Measurements from ENCODE around the gene STRIP1. TPM values are rescaled to one million over a fixed set of nuclear protein-coding genes. Genes with fewer than 3 reads are reported as not detected.
"Not testable (repeated sequence)": the region's sequence is repeated elsewhere in the genome, so short reads cannot be mapped to it uniquely, and the experiment has no call there.

Gene STRIP1
- total RNA-seq, 1 experiment from 2014 or later = 40.6 TPM

GRCh38 chr1:110076789-110077500 is 42.5 kb downstream of the STRIP1 start:
- ChIA-PET POLR2A (interaction anchor here (0.6 to 1.5 kb wide), 2 partner anchors 11 to 41 kb away, joined by 3 to 6 read pairs; no protein-coding TSS in a partner anchor), CTCF (interaction anchor here (0.7 to 3.6 kb wide), 10 partner anchors 11 to 1594 kb away, joined by 3 to 15 read pairs (median 4); partner anchors contain the start of gene AHCYL1)
- BruUV-seq (replicated peaks) = no TSS peak
- TF ChIP-seq, protein P1, sequence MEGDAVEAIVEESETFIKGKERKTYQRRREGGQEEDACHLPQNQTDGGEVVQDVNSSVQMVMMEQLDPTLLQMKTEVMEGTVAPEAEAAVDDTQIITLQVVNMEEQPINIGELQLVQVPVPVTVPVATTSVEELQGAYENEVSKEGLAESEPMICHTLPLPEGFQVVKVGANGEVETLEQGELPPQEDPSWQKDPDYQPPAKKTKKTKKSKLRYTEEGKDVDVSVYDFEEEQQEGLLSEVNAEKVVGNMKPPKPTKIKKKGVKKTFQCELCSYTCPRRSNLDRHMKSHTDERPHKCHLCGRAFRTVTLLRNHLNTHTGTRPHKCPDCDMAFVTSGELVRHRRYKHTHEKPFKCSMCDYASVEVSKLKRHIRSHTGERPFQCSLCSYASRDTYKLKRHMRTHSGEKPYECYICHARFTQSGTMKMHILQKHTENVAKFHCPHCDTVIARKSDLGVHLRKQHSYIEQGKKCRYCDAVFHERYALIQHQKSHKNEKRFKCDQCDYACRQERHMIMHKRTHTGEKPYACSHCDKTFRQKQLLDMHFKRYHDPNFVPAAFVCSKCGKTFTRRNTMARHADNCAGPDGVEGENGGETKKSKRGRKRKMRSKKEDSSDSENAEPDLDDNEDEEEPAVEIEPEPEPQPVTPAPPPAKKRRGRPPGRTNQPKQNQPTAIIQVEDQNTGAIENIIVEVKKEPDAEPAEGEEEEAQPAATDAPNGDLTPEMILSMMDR (IDR thresholded peaks at IDR 0.05; ENCODE audit: unreplicated experiment) = no peak
- H3K36me3 Mint-ChIP-seq (ENCODE audit: insufficient read depth, unreplicated experiment) = no peaks in the 10 kb centered on the region
- H3K9me3 Mint-ChIP-seq (ENCODE audit: unreplicated experiment) = no peaks in the 10 kb centered on the region
- H3K27me3 Mint-ChIP-seq (ENCODE audit: insufficient read depth, unreplicated experiment) = no peaks in the 10 kb centered on the region
- no peak overlapping the region for H3K4me3 Mint-ChIP-seq (ENCODE audit: unreplicated experiment)
- DNase-seq (ENCODE audit: unreplicated experiment) = no peak
- H3K4me1 Mint-ChIP-seq (ENCODE audit: insufficient read depth, unreplicated experiment) = no peaks in the 10 kb centered on the region
- H3K27ac Mint-ChIP-seq (ENCODE audit: low read depth, unreplicated experiment) = no peak overlapping the region
- intact Hi-C loops (cut with micrococcal nuclease) = no loop called here

GRCh38 chr1:110079995-110080394 is 45.6 kb downstream of the STRIP1 start:
- H3K9me3 Mint-ChIP-seq (ENCODE audit: unreplicated experiment); DNase-seq (ENCODE audit: unreplicated experiment); H3K36me3 Mint-ChIP-seq (ENCODE audit: insufficient read depth, unreplicated experiment); H3K4me1 Mint-ChIP-seq (ENCODE audit: insufficient read depth, unreplicated experiment); H3K4me3 Mint-ChIP-seq (ENCODE audit: unreplicated experiment); intact Hi-C loops (cut with micrococcal nuclease); BruUV-seq (replicated peaks); POLR2A ChIA-PET; H3K27ac Mint-ChIP-seq (ENCODE audit: low read depth, unreplicated experiment): not testable (repeated sequence)
- CTCF ChIA-PET = interaction anchor here (0.6 to 3.7 kb wide), 5 partner anchors 11 to 221 kb away, joined by 3 to 23 read pairs (median 8); no protein-coding TSS in a partner anchor
- peaks cover 15% of the 10 kb centered on the region for H3K27me3 Mint-ChIP-seq (ENCODE audit: insufficient read depth, unreplicated experiment)

GRCh38 chr1:110081061-110081460 is 46.6 kb downstream of the STRIP1 start:
- intact Hi-C loops (cut with micrococcal nuclease) = no loop called here
- no peaks in the 10 kb centered on the region for H3K4me1 Mint-ChIP-seq (ENCODE audit: insufficient read depth, unreplicated experiment)
- no peak overlapping the region for H3K4me3 Mint-ChIP-seq (ENCODE audit: unreplicated experiment)
- H3K9me3 Mint-ChIP-seq (ENCODE audit: unreplicated experiment) = no peaks in the 10 kb centered on the region
- BruUV-seq (replicated peaks) = no TSS peak
- no peaks in the 10 kb centered on the region for H3K36me3 Mint-ChIP-seq (ENCODE audit: insufficient read depth, unreplicated experiment)
- DNase-seq (ENCODE audit: unreplicated experiment) = no peak
- CTCF ChIA-PET = interaction anchor here (0.6 to 3.7 kb wide), 7 partner anchors 10 to 466 kb away, joined by 3 to 23 read pairs (median 5); no protein-coding TSS in a partner anchor
- H3K27ac Mint-ChIP-seq (ENCODE audit: low read depth, unreplicated experiment) = no peak overlapping the region
- POLR2A ChIA-PET = no interaction called here
- TF ChIP-seq, protein P1 (IDR thresholded peaks at IDR 0.05; ENCODE audit: unreplicated experiment) = no peak
- peaks cover 26% of the 10 kb centered on the region for H3K27me3 Mint-ChIP-seq (ENCODE audit: insufficient read depth, unreplicated experiment)

DNA sequence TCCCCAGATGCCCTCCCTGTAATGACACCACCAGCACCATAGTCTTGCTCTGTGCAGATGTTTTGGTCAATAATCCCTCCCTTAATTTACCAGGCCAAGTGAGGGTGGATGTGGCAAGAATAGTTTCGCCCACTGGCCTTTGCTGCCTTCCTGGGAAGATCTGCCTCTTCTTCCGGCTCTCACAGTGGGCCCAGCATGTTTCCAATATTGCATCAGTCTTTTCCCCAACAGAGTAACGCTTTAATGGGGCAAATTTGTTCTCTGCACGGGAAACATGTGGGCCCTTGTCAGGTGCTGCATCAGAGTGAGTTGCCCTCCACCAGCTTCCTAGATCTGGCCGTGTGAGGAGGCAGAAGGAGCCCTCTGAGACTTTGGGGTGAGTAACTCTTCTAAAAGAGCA is 48.1 kb downstream of the STRIP1 start:
- CTCF ChIA-PET = interaction anchor here (1.0 to 3.7 kb wide), 6 partner anchors 8 to 43 kb away, joined by 3 to 21 read pairs (median 6); no protein-coding TSS in a partner anchor
- DNase-seq (ENCODE audit: unreplicated experiment) = no peak
- peaks cover 37% of the 10 kb centered on the region for H3K27me3 Mint-ChIP-seq (ENCODE audit: insufficient read depth, unreplicated experiment)
- H3K27ac Mint-ChIP-seq (ENCODE audit: low read depth, unreplicated experiment) = no peak overlapping the region
- BruUV-seq (replicated peaks) = no TSS peak
- intact Hi-C loops (cut with micrococcal nuclease) = no loop called here
- H3K9me3 Mint-ChIP-seq (ENCODE audit: unreplicated experiment) = no peaks in the 10 kb centered on the region
- H3K36me3 Mint-ChIP-seq (ENCODE audit: insufficient read depth, unreplicated experiment) = no peaks in the 10 kb centered on the region
- TF ChIP-seq, protein P1 (IDR thresholded peaks at IDR 0.05; ENCODE audit: unreplicated experiment) = no peak
- POLR2A ChIA-PET = no interaction called here
- no peak overlapping the region for H3K4me3 Mint-ChIP-seq (ENCODE audit: unreplicated experiment)
- no peaks in the 10 kb centered on the region for H3K4me1 Mint-ChIP-seq (ENCODE audit: insufficient read depth, unreplicated experiment)

All from MCF 10A (cell line).